ENCODE results near the gene TRIP13. TPM values are rescaled to one million over a fixed set of nuclear protein-coding genes. Genes with fewer than 3 reads are reported as not detected.

TRIP13 gene
- total RNA-seq, 2 experiments from 2014 or later, result 26.6 to 28.8 TPM

DNA sequence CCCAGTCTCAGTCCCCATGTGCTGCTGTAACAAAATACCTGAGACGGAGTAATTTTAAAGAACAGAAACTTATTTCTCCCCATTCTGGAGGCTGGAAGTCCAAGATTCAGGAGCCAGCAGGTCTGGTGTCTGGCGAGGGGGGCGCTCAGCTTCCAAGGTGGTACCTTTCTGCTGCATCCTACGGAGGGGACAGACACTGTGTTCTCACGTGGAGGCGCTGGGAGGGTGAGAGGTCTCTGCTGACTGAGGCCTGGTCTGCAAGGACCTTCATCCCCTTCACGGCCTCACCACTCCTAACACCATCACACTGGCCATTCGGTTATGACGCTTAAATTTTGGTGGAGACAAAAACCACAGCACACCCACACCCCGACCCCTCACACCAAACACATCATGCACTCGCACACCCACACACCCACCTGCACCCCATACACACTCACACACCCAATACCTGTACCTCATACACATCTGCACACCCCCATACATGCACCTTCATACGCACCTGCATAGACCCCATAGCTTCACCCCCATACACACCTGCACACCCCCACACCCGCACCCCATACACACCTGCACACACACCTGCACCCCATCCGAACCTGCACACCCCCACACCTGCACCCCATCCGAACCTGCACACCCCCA, 32.1 kb upstream of the TRIP13 start:
- DNase-seq, result no peak
- H3K9me3 Mint-ChIP-seq, result no peaks in the 10 kb centered on the region
- no peak overlapping the region for H3K27ac Mint-ChIP-seq
- peaks cover 17% of the 10 kb centered on the region for H3K36me3 Mint-ChIP-seq (ENCODE audit: low read depth)
- ChIA-PET CTCF (no interaction called here), POLR2A (interaction anchor here (1.2 kb wide), 1 partner anchor 32 kb away, joined by 5 read pairs; the partner anchor contains the start of genes BRD9 and TRIP13)
- no peaks in the 10 kb centered on the region for H3K27me3 Mint-ChIP-seq
- no peaks in the 10 kb centered on the region for H3K4me1 Mint-ChIP-seq
- no peak overlapping the region for H3K4me3 Mint-ChIP-seq

DNA sequence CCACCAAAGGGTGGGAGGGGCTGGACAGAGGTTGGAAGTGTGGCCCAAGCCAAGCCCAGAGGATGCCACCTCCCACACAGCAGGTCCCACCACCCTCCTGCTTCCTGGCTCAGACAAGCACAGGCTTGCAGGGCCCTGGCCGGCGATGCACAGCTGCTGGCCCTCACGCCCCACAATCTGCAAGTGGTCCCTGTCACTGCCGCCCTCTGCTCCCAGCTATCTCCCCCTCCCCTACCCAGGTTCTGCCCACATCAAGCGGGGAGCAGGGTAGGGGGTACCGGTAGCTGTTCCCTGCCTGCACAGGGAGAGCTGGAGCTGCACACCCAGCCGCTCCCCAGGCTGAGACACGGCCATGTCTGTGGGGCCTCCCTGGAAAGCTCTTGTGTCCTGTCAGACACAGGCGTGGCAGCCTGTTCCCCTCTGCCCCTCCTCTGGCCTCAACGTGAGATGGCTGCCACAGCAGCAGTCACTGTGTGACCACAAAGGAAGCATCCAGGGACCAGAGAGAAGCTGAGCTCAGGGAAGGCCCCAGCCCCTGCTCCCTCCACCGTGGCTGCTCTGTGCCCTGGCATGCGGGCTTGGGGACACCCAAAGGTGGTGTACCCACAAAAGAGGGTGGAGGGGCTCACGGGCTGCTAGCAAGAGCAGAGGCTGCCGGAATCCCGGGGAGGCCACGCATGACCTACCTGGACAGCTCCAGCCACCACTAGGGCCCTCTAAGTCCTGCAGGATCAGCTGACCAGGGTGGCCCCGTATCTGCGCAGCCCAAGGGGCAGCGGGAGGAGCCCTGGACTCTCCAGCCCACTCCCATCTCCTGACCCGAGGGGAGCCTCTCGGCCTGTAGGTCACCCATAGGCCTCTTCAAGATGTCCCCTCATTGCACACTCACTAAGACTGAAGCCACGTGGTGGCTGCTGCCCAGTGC, 31.0 kb upstream of the TRIP13 start:
- Mint-ChIP-seq H3K9me3 (no peaks in the 10 kb centered on the region), H3K4me1 (no peaks in the 10 kb centered on the region), H3K27ac (no peak overlapping the region), H3K27me3 (no peaks in the 10 kb centered on the region), H3K4me3 (no peak overlapping the region), H3K36me3 (ENCODE audit: low read depth) (peaks cover 26% of the 10 kb centered on the region)
- POLR2A ChIA-PET, result interaction anchor here (1.2 kb wide), 1 partner anchor 31 kb away, joined by 5 read pairs; the partner anchor contains the start of genes BRD9 and TRIP13
- CTCF ChIA-PET, result no interaction called here
- no peak for DNase-seq

GRCh38 chr5:862367-863243, 30.1 kb upstream of the TRIP13 start:
- CTCF ChIA-PET, result no interaction called here
- POLR2A ChIA-PET, result no interaction called here
- Mint-ChIP-seq H3K9me3 (no peaks in the 10 kb centered on the region), H3K4me1 (no peaks in the 10 kb centered on the region), H3K4me3 (no peak overlapping the region), H3K36me3 (ENCODE audit: low read depth) (peaks cover 31% of the 10 kb centered on the region), H3K27ac (no peak overlapping the region), H3K27me3 (no peaks in the 10 kb centered on the region)
- DNase-seq, result no peak

- ChIA-PET CTCF (no interaction called here), POLR2A (no interaction called here)
- H3K9me3 Mint-ChIP-seq, result no peaks in the 10 kb centered on the region
- no peak overlapping the region for H3K27ac Mint-ChIP-seq
- no peaks in the 10 kb centered on the region for H3K27me3 Mint-ChIP-seq
- H3K36me3 Mint-ChIP-seq (ENCODE audit: low read depth), result peaks cover 38% of the 10 kb centered on the region
- no peaks in the 10 kb centered on the region for H3K4me1 Mint-ChIP-seq
- no peak for DNase-seq
- H3K4me3 Mint-ChIP-seq, result no peak overlapping the region
These were observed 29.4 kb upstream of the TRIP13 start for GRCh38 chr5:863244-863805.

GRCh38 chr5:864492-865167, 28.1 kb upstream of the TRIP13 start:
- ChIA-PET POLR2A (no interaction called here), CTCF (no interaction called here)
- no peak overlapping the region for H3K27ac Mint-ChIP-seq

DNA sequence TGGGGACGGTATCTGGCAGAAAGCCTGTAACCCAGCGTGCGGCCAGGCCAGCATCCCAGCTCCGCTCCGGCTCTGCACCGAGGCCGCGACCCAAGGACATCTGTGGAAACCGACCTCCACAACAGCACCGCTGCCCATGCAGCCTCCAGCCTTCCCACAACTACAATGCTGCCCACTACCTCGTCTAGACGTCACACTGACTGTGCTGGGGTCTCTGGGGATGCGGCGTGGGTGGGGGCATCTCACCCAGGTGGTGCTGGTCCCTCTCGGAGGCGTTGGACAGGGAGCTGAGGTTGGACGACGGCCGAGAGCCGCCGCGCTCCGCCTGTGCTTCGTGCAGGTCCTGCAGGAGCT, 27.5 kb upstream of the TRIP13 start:
- Mint-ChIP-seq H3K4me1 (no peaks in the 10 kb centered on the region), H3K27me3 (no peaks in the 10 kb centered on the region), H3K4me3 (no peak overlapping the region), H3K36me3 (ENCODE audit: low read depth) (peaks cover 55% of the 10 kb centered on the region), H3K9me3 (no peaks in the 10 kb centered on the region), H3K27ac (no peak overlapping the region)
- ChIA-PET POLR2A (no interaction called here), CTCF (no interaction called here)
- DNase-seq, result no peak

More at GRCh38 chr5:864492-865167, 28.1 kb upstream of the TRIP13 start:
- no peaks in the 10 kb centered on the region for H3K9me3 Mint-ChIP-seq
- H3K36me3 Mint-ChIP-seq (ENCODE audit: low read depth), result peaks cover 50% of the 10 kb centered on the region
- no peak overlapping the region for H3K4me3 Mint-ChIP-seq
- no peaks in the 10 kb centered on the region for H3K4me1 Mint-ChIP-seq
- no peaks in the 10 kb centered on the region for H3K27me3 Mint-ChIP-seq
- no peak for DNase-seq

- CTCF ChIA-PET, result no interaction called here
These were observed 26.9 kb upstream of the TRIP13 start for GRCh38 chr5:865771-866170.

DNA sequence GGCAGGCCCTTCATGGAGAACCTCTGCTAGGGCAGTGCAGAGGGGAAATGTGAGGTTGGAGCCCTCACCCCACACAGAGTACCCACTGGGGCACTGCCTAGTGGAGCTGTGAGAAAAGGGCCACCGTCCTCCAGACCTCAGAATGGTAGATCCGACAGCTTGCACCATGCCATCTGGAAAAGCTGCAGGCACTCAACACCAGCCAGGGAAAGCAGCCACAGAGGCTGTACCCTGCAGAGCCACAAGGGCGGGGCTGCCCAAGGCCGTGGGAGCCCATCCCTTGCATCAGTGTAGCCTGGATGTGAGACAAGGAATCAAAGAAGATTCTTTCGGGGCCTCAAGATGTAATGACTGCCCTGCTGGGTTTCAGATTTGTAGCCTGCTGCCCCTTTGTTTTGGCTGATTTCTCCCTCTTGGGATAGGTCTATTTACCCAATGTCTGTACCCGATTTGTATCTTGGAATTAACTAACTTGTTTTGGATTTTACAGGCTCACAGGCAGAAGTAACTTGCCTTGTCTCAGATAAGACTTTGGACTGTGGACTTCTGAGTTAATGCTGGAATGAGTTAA, 25.3 kb upstream of the TRIP13 start:
- ChIA-PET POLR2A (no interaction called here), CTCF (no interaction called here)
- DNase-seq, result no peak
- H3K4me3 Mint-ChIP-seq, result no peak overlapping the region
- H3K4me1 Mint-ChIP-seq, result no peaks in the 10 kb centered on the region
- H3K9me3 Mint-ChIP-seq, result no peaks in the 10 kb centered on the region
- no peak overlapping the region for H3K27ac Mint-ChIP-seq
- no peaks in the 10 kb centered on the region for H3K27me3 Mint-ChIP-seq
- H3K36me3 Mint-ChIP-seq (ENCODE audit: low read depth), result peaks cover 74% of the 10 kb centered on the region

More at GRCh38 chr5:865771-866170, 26.9 kb upstream of the TRIP13 start:
- Mint-ChIP-seq H3K4me3 (no peak overlapping the region), H3K36me3 (ENCODE audit: low read depth) (peaks cover 61% of the 10 kb centered on the region), H3K4me1 (no peaks in the 10 kb centered on the region), H3K27ac (no peak overlapping the region), H3K9me3 (no peaks in the 10 kb centered on the region), H3K27me3 (no peaks in the 10 kb centered on the region)
- POLR2A ChIA-PET, result no interaction called here
- DNase-seq, result no peak

DNA sequence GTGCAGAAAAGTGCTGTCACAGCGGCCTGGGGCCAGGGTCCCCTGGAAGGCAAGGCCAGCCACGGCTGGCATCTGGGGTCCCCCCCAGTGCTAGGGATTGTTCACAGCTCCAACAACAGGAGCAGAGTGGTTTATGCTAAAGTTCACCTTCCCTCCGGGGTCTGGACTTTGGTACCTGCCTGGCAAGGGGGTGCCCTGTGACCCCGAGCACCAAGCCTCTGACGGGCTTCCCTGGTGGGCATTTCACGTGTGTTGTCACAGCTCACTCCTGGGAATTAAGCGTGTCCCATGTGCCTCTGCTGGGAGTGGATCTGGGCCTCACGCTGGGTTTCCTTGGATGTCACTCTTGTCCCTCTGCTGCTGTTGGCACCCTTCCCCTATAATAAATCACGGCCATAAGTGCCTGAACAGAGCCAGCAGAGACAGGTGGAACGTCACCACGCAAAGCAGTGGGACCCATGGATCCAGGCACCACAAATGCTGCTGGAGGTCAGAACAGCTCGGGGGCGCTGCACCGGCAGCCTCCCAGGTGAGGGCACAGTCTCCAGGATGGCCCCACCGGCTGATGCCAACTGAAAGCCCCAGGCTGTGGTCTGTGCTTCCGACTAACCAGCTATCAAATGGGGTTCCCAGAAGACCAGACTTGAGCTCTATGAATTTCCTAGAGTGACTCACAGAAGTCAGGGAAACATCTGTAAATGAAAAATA, 24.1 kb upstream of the TRIP13 start:
- no peaks in the 10 kb centered on the region for H3K4me1 Mint-ChIP-seq
- CTCF ChIA-PET, result no interaction called here
- H3K36me3 Mint-ChIP-seq (ENCODE audit: low read depth), result peaks cover 74% of the 10 kb centered on the region
- H3K27ac Mint-ChIP-seq, result no peak overlapping the region
- no peaks in the 10 kb centered on the region for H3K27me3 Mint-ChIP-seq
- POLR2A ChIA-PET, result no interaction called here
- DNase-seq, result no peak
- no peak overlapping the region for H3K4me3 Mint-ChIP-seq
- H3K9me3 Mint-ChIP-seq, result no peaks in the 10 kb centered on the region

DNA sequence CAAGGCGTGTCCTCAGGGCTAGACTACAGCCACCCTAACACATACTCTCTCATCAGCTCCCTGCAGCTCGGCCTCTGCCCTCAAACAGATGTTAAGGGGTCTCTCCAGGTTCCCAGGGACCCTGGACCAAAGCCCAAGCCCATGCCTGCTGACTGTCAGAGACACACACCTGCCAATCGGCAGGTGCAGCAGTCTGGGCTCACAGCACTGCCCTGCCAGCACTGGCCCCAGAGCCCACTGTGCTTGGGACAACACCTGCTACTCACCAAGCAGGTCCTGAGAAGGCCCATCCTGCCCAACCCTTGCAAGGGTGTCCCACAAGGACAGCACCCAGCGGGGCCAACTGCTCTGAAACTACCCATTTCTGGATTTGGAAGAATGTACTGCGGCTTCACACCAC, 21.7 kb upstream of the TRIP13 start:
- Mint-ChIP-seq H3K4me1 (no peaks in the 10 kb centered on the region), H3K36me3 (ENCODE audit: low read depth) (peaks cover 79% of the 10 kb centered on the region)
- POLR2A ChIA-PET, result no interaction called here

DNA sequence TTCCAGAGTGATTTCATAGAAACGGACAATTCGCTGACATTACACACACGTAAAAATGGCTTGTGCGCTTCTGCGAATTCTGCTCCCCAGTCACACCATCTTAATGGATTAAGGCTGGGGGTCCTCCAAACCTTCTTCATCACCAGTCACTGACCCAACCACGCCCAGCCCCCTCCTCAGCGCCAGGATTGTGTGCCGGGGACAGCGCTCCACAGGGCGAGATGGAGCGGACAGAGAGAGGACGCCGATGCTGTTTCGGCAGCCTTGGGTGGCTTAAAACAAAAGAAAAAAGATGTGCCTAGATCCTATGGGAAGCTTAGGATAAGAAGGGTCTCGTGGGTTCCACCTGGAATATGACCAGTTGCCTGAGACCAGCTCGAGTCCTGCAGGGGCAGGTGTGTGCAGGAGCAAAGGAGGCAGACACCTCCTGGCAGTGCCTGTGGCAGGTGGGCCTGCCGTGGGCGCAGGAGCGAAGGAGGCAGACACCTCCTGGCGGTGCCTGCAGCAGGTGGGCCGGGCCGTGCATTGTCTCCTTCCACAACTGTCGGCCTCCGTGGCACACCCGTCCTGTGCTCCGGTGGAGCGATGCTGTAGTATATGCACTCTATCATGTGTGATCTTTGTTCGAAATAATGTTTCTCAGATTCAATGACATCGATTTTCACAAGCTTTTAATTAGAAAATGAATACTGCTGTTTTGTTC, 20.9 kb upstream of the TRIP13 start:
- CTCF ChIA-PET, result no interaction called here
- no peak overlapping the region for H3K27ac Mint-ChIP-seq

More for the DNA sequence above, 21.7 kb upstream of the TRIP13 start:
- Mint-ChIP-seq H3K27ac (no peak overlapping the region), H3K9me3 (no peaks in the 10 kb centered on the region), H3K4me3 (no peak overlapping the region), H3K27me3 (no peaks in the 10 kb centered on the region)
- DNase-seq, result no peak
- CTCF ChIA-PET, result no interaction called here

More for the DNA sequence above, 20.9 kb upstream of the TRIP13 start:
- Mint-ChIP-seq H3K9me3 (no peaks in the 10 kb centered on the region), H3K4me3 (no peak overlapping the region), H3K27me3 (no peaks in the 10 kb centered on the region), H3K36me3 (ENCODE audit: low read depth) (peaks cover 74% of the 10 kb centered on the region), H3K4me1 (no peaks in the 10 kb centered on the region)
- no peak for DNase-seq
- POLR2A ChIA-PET, result no interaction called here
